ENCODE results near the gene DCLRE1A. TPM values are rescaled to one million over a fixed set of nuclear protein-coding genes. Genes with fewer than 3 reads are reported as not detected.

The DCLRE1A gene
- total and polyA plus RNA-seq, 2 donors (not counting 1 experiment from before 2014, with no cell fraction given) = 1.4 to 2.4 TPM

- Histone ChIP-seq H3K9me3 (ENCODE audit: control extremely low read depth in 1 of 3, control insufficient read depth in 2 of 3, insufficient read depth in 1 of 3, low read length in 2 of 3) (no peaks in the 10 kb centered on the region), H3K79me2 (ENCODE audit: control insufficient read depth, insufficient read depth, low read length) (peaks cover 9% of the 10 kb centered on the region), H3K4me2 (replicated peaks; ENCODE audit: low read depth, low read length, poor library complexity, severe bottlenecking) (peak overlapping the region; percentile 19), H2AFZ (ENCODE audit: insufficient read depth, low read depth, low read length, poor library complexity, severe bottlenecking) (peak overlapping the region; percentile 19), H3K36me3 (replicated peaks in 1 of 2; ENCODE audit: control extremely low read depth in 1 of 2, control insufficient read depth in 1 of 2, extremely low read depth in 1 of 2, insufficient read depth in 2 of 2, low read length in 1 of 2) (peaks cover 10 to 13% of the 10 kb centered on the region in 2 experiments), H3K9ac (ENCODE audit: low read length) (no peak overlapping the region), H3K4me1 (ENCODE audit: control insufficient read depth in 2 of 2, insufficient read depth in 2 of 2, low read length in 2 of 2) (peaks cover 0 to 9% of the 10 kb centered on the region in 2 donors), H3K4me3 (ENCODE audit: control extremely low read depth in 1 of 5, extremely low read depth in 1 of 5, insufficient read depth in 1 of 5, low read depth in 2 of 5, low read length in 4 of 5) (no peak overlapping the region), H3K27me3 (replicated peaks in 1 of 4; ENCODE audit: control extremely low read depth in 1 of 4, control insufficient read depth in 3 of 4, insufficient read depth in 4 of 4, low read length in 3 of 4) (no peaks in the 10 kb centered on the region), H4K20me1 (ENCODE audit: control insufficient read depth, insufficient read depth, low read length, poor library complexity, severe bottlenecking) (no peaks in the 10 kb centered on the region), H3K27ac (ENCODE audit: low read length in 2 of 2) (peak overlapping the region in 1 of 2 donors; percentile 47)
- intact Hi-C loops (cut with micrococcal nuclease) = no loop called here
- ChIA-PET POLR2A (no interaction called here), CTCF (no interaction called here)
- Mint-ChIP-seq H3K27me3 (no peaks in the 10 kb centered on the region), H3K4me3 (no peak overlapping the region), H3K27ac (peak overlapping the region; percentile 53), H3K4me1 (peaks cover 15% of the 10 kb centered on the region), H3K9me3 (ENCODE audit: insufficient read depth) (no peaks in the 10 kb centered on the region)
- no peak for ATAC-seq (ENCODE audit: low read depth)
- no peak for TF ChIP-seq EZH2 (IDR thresholded peaks at IDR 0.05; ENCODE audit: borderline replicate concordance, insufficient read depth, low read depth, low read length, poor library complexity, severe bottlenecking)
- TF ChIP-seq, protein P1, sequence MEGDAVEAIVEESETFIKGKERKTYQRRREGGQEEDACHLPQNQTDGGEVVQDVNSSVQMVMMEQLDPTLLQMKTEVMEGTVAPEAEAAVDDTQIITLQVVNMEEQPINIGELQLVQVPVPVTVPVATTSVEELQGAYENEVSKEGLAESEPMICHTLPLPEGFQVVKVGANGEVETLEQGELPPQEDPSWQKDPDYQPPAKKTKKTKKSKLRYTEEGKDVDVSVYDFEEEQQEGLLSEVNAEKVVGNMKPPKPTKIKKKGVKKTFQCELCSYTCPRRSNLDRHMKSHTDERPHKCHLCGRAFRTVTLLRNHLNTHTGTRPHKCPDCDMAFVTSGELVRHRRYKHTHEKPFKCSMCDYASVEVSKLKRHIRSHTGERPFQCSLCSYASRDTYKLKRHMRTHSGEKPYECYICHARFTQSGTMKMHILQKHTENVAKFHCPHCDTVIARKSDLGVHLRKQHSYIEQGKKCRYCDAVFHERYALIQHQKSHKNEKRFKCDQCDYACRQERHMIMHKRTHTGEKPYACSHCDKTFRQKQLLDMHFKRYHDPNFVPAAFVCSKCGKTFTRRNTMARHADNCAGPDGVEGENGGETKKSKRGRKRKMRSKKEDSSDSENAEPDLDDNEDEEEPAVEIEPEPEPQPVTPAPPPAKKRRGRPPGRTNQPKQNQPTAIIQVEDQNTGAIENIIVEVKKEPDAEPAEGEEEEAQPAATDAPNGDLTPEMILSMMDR (IDR thresholded peaks at IDR 0.05) = no peak
- WGBS (ENCODE audit: insufficient coverage) = no CpG with 5 or more reads among the region's 2 CpGs
- DNase-seq = no peak
Observed at GRCh38 chr10:113879691-113880090, 25.8 kb upstream of the DCLRE1A start.

- ATAC-seq (ENCODE audit: low read depth) (no peak), DNase-seq (no peak)
- Histone ChIP-seq H4K20me1 (ENCODE audit: control insufficient read depth, insufficient read depth, low read length, poor library complexity, severe bottlenecking) (no peaks in the 10 kb centered on the region), H3K4me3 (ENCODE audit: control extremely low read depth in 1 of 5, extremely low read depth in 1 of 5, insufficient read depth in 1 of 5, low read depth in 2 of 5, low read length in 4 of 5) (no peak overlapping the region), H2AFZ (ENCODE audit: insufficient read depth, low read depth, low read length, poor library complexity, severe bottlenecking) (no peak overlapping the region), H3K9ac (ENCODE audit: low read length) (no peak overlapping the region), H3K4me2 (replicated peaks; ENCODE audit: low read depth, low read length, poor library complexity, severe bottlenecking) (no peak overlapping the region), H3K36me3 (replicated peaks in 1 of 2; ENCODE audit: control extremely low read depth in 1 of 2, control insufficient read depth in 1 of 2, extremely low read depth in 1 of 2, insufficient read depth in 2 of 2, low read length in 1 of 2) (peaks cover 3 to 4% of the 10 kb centered on the region in 2 experiments), H3K27ac (ENCODE audit: low read length in 2 of 2) (no peak overlapping the region), H3K79me2 (ENCODE audit: control insufficient read depth, insufficient read depth, low read length) (peaks cover 30% of the 10 kb centered on the region), H3K27me3 (replicated peaks in 1 of 4; ENCODE audit: control extremely low read depth in 1 of 4, control insufficient read depth in 3 of 4, insufficient read depth in 4 of 4, low read length in 3 of 4) (no peaks in the 10 kb centered on the region), H3K9me3 (ENCODE audit: control extremely low read depth in 1 of 3, control insufficient read depth in 2 of 3, insufficient read depth in 1 of 3, low read length in 2 of 3) (no peaks in the 10 kb centered on the region), H3K4me1 (ENCODE audit: control insufficient read depth in 2 of 2, insufficient read depth in 2 of 2, low read length in 2 of 2) (peaks cover 0 to 9% of the 10 kb centered on the region in 2 donors)
- no peak overlapping the region for H3K27ac Mint-ChIP-seq
- no peaks in the 10 kb centered on the region for H3K27me3 Mint-ChIP-seq
- 100% methylated on average over 2 of the region's 3 CpGs for WGBS (ENCODE audit: insufficient coverage)
- ChIA-PET POLR2A (no interaction called here), CTCF (no interaction called here)
- H3K4me3 Mint-ChIP-seq = no peak overlapping the region
- H3K4me1 Mint-ChIP-seq = peaks cover 23% of the 10 kb centered on the region
- no peaks in the 10 kb centered on the region for H3K9me3 Mint-ChIP-seq (ENCODE audit: insufficient read depth)
- intact Hi-C loops (cut with micrococcal nuclease) = no loop called here
- TF ChIP-seq, protein P1 (IDR thresholded peaks at IDR 0.05) = no peak
- no peak for TF ChIP-seq EZH2 (IDR thresholded peaks at IDR 0.05; ENCODE audit: borderline replicate concordance, insufficient read depth, low read depth, low read length, poor library complexity, severe bottlenecking)
Observed at GRCh38 chr10:113876461-113876860, 22.6 kb upstream of the DCLRE1A start.

Measured in B cell (primary cell).